ENCODE results near the gene TOB1. TPM values are rescaled to one million over a fixed set of nuclear protein-coding genes. Genes with fewer than 3 reads are reported as not detected.

The TOB1 gene
- total and polyA plus RNA-seq, 2 experiments from 2014 or later: 12.1 to 46.9 TPM

GRCh38 chr17:50856431-50856830, 9.7 kb downstream of the TOB1 start (continued):
- no peak for TF ChIP-seq STAT1 (IDR thresholded peaks at IDR 0.05; ENCODE audit: unreplicated experiment)
- no peak for TF ChIP-seq EZH2phosphoT487 (IDR thresholded peaks at IDR 0.05; ENCODE audit: unreplicated experiment)
- TF ChIP-seq EZH2 (IDR thresholded peaks at IDR 0.05; ENCODE audit: low read depth, unreplicated experiment): no peak
- TF ChIP-seq ZNF462 (CRISPR knock-in tag; IDR thresholded peaks at IDR 0.05): no peak

GRCh38 chr17:50855708-50856330, 10.3 kb downstream of the TOB1 start:
- no peaks in the 10 kb centered on the region for H3K79me2 ChIP-seq (replicated peaks; ENCODE audit: insufficient read depth)
- H3K27ac Mint-ChIP-seq: no peak overlapping the region
- peaks cover under 1% of the 10 kb centered on the region; the same call in 1 of the 3 replicates for H3K36me3 Mint-ChIP-seq (ENCODE audit: low read depth)
- no peaks in the 10 kb centered on the region for H3F3A ChIP-seq (replicated peaks; ENCODE audit: low read depth)
- no peaks in the 10 kb centered on the region for H3K27me3 ChIP-seq (ENCODE audit: insufficient read depth)
- DNase-seq (ENCODE audit: low spot score): no peak
- no peaks in the 10 kb centered on the region for H3K36me3 ChIP-seq (ENCODE audit: insufficient read depth)
- H3K4me2 ChIP-seq: no peak overlapping the region
- H2AFZ ChIP-seq: no peak overlapping the region
- H3K4me1 ChIP-seq (ENCODE audit: insufficient read depth): no peaks in the 10 kb centered on the region
- H3K4me3 Mint-ChIP-seq: no peak overlapping the region
- no peak overlapping the region for H3K4me3 ChIP-seq
- H4K20me1 ChIP-seq (replicated peaks; ENCODE audit: insufficient read depth): no peaks in the 10 kb centered on the region
- no peaks in the 10 kb centered on the region for H3K9me2 ChIP-seq (ENCODE audit: insufficient read depth)
- peaks cover 7% of the 10 kb centered on the region for H3K27me3 Mint-ChIP-seq (ENCODE audit: insufficient read depth, low read depth, poor library complexity)
- ATAC-seq: no peak
- peaks cover 9% of the 10 kb centered on the region; the same call in 2 of the 3 replicates for H3K4me1 Mint-ChIP-seq
- no peak overlapping the region for H3K27ac ChIP-seq (ENCODE audit: low read depth)
- H3K9me3 Mint-ChIP-seq: no peaks in the 10 kb centered on the region
- no peak for TF ChIP-seq EZH2 (IDR thresholded peaks at IDR 0.05; ENCODE audit: low read depth, unreplicated experiment)
- TF ChIP-seq NANOG (IDR thresholded peaks at IDR 0.05; ENCODE audit: borderline replicate concordance): no peak
- TF ChIP-seq POLR2AphosphoS5 (IDR thresholded peaks at IDR 0.05; ENCODE audit: low read depth): no peak
- no peak for TF ChIP-seq CTCF (conservative IDR thresholded peaks at IDR 0.05; ENCODE audit: low read depth in 2 of 2)
- no peak for TF ChIP-seq ZNF114 (CRISPR knock-in tag; IDR thresholded peaks at IDR 0.05)
- TF ChIP-seq ZNF331 (CRISPR knock-in tag; IDR thresholded peaks at IDR 0.05; ENCODE audit: low read depth): no peak
